ENCODE results near the gene MAPK14. TPM values are rescaled to one million over a fixed set of nuclear protein-coding genes. Genes with fewer than 3 reads are reported as not detected.

Gene MAPK14
- total RNA-seq, 1 donor from 2014 or later, result 73.2 TPM

DNA sequence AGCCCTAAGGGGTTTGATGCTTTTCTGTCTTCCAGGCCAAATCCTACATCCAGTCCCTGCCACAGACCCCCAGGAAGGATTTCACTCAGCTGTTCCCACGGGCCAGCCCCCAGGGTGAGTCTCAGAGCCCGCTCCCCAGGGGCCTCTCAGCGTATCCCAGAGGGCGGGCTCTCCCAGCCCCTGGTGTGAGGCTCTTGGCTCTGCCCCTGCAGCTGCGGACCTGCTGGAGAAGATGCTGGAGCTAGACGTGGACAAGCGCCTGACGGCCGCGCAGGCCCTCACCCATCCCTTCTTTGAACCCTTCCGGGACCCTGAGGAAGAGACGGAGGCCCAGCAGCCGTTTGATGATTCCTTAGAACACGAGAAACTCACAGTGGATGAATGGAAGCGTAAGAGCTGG, 111.1 kb downstream of the MAPK14 start:
- Mint-ChIP-seq H3K9me3 (ENCODE audit: unreplicated experiment) (no peaks in the 10 kb centered on the region), H3K36me3 (ENCODE audit: low read depth, unreplicated experiment) (peaks cover 3% of the 10 kb centered on the region), H3K4me1 (ENCODE audit: unreplicated experiment) (no peaks in the 10 kb centered on the region), H3K27ac (ENCODE audit: unreplicated experiment) (no peak overlapping the region), H3K27me3 (ENCODE audit: unreplicated experiment) (peaks cover 3% of the 10 kb centered on the region), H3K4me3 (ENCODE audit: unreplicated experiment) (no peak overlapping the region)
- TF ChIP-seq CTCF (IDR thresholded peaks at IDR 0.05; ENCODE audit: unreplicated experiment), result no peak
- no peak for DNase-seq (ENCODE audit: low spot score)

GRCh38 chr6:36139431-36139830, 111.8 kb downstream of the MAPK14 start:
- Mint-ChIP-seq H3K4me3 (ENCODE audit: unreplicated experiment) (no peak overlapping the region), H3K27ac (ENCODE audit: unreplicated experiment) (no peak overlapping the region), H3K4me1 (ENCODE audit: unreplicated experiment) (no peaks in the 10 kb centered on the region), H3K27me3 (ENCODE audit: unreplicated experiment) (peaks cover 3% of the 10 kb centered on the region), H3K9me3 (ENCODE audit: unreplicated experiment) (no peaks in the 10 kb centered on the region), H3K36me3 (ENCODE audit: low read depth, unreplicated experiment) (no peaks in the 10 kb centered on the region)
- TF ChIP-seq CTCF (IDR thresholded peaks at IDR 0.05; ENCODE audit: unreplicated experiment), result no peak
- peak; percentile 60 for DNase-seq (ENCODE audit: low spot score)

GRCh38 chr6:36139991-36140710, 112.5 kb downstream of the MAPK14 start:
- Mint-ChIP-seq H3K4me1 (ENCODE audit: unreplicated experiment) (no peaks in the 10 kb centered on the region), H3K27me3 (ENCODE audit: unreplicated experiment) (peaks cover 2% of the 10 kb centered on the region), H3K27ac (ENCODE audit: unreplicated experiment) (no peak overlapping the region), H3K4me3 (ENCODE audit: unreplicated experiment) (no peak overlapping the region), H3K36me3 (ENCODE audit: low read depth, unreplicated experiment) (no peaks in the 10 kb centered on the region), H3K9me3 (ENCODE audit: unreplicated experiment) (no peaks in the 10 kb centered on the region)
- no peak for DNase-seq (ENCODE audit: low spot score)
- no peak for TF ChIP-seq CTCF (IDR thresholded peaks at IDR 0.05; ENCODE audit: unreplicated experiment)

- no peak for DNase-seq (ENCODE audit: low spot score)
- no peak for TF ChIP-seq CTCF (IDR thresholded peaks at IDR 0.05; ENCODE audit: unreplicated experiment)
- Mint-ChIP-seq H3K27ac (ENCODE audit: unreplicated experiment) (no peak overlapping the region), H3K9me3 (ENCODE audit: unreplicated experiment) (no peaks in the 10 kb centered on the region), H3K4me1 (ENCODE audit: unreplicated experiment) (no peaks in the 10 kb centered on the region), H3K4me3 (ENCODE audit: unreplicated experiment) (no peak overlapping the region), H3K36me3 (ENCODE audit: low read depth, unreplicated experiment) (no peaks in the 10 kb centered on the region), H3K27me3 (ENCODE audit: unreplicated experiment) (peaks cover 1% of the 10 kb centered on the region)
Measured at GRCh38 chr6:36141091-36141490, 113.5 kb downstream of the MAPK14 start.

DNA sequence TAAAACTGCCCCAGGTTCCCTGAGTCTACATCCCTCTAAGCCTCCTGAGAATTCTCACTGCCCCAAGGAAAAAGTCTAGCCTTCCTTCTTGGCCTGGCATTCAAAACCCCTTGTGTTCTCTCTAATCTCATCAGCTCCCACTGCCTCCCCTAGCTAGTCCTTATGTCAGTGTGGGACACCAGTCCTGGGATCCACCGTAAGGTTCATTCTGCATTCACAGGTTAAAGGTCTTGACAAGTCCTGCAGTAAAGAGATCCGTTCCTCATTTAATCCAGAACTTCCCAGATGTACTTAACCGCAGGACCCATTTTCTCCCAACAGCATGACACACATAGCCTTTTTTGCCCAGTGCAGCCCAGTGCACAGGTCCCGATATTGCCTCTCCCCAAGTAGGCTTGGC, 114.4 kb downstream of the MAPK14 start:
- no peak overlapping the region for H3K27ac Mint-ChIP-seq (ENCODE audit: unreplicated experiment)
- no peaks in the 10 kb centered on the region for H3K9me3 Mint-ChIP-seq (ENCODE audit: unreplicated experiment)
- no peak overlapping the region for H3K4me3 Mint-ChIP-seq (ENCODE audit: unreplicated experiment)
- no peak for DNase-seq (ENCODE audit: low spot score)
- H3K4me1 Mint-ChIP-seq (ENCODE audit: unreplicated experiment), result peaks cover 4% of the 10 kb centered on the region
- H3K27me3 Mint-ChIP-seq (ENCODE audit: unreplicated experiment), result peaks cover 1% of the 10 kb centered on the region
- no peak for TF ChIP-seq CTCF (IDR thresholded peaks at IDR 0.05; ENCODE audit: unreplicated experiment)
- H3K36me3 Mint-ChIP-seq (ENCODE audit: low read depth, unreplicated experiment), result no peaks in the 10 kb centered on the region
